A549 treated with ZK216348 at 1 μM for 4 hours (cell line): ENCODE data around the gene SH2D5. TPM values are rescaled to one million over a fixed set of nuclear protein-coding genes. Genes with fewer than 3 reads are reported as not detected.

Experiments
- total RNA-seq: library from RNA; stranded (reverse); fragments of 200-300 nt; extraction: Qiagen RNA extraction; gene quantifications from 5 replicates; pipeline ENCODE4 v1.2.3, GENCODE V29; 2022; ENCODE audit warnings: low read depth

SH2D5 gene
- total RNA-seq = 12.2 to 17.6 TPM (median 14.5 TPM) in 5 replicates

GRCh38 chr1:20732588-20733359 lies at the start of gene SH2D5:
Gene SH2D5, minus strand, starts transcription at chr1:20732703. Its CDS starts 4,659 bp downstream, at chr1:20728044.

GRCh38 chr1:20717452-20718342 lies 14.8 kb downstream of the SH2D5 start, which contains the start of gene KIF17:
Gene KIF17, minus strand, starts transcription at chr1:20718007. Its CDS starts 301 bp downstream, at chr1:20717706.

Other genes with a start within 250 kb of the SH2D5 start
- gene CAMK2N1, start 246.5 kb downstream of the SH2D5 start, total RNA-seq = 35.3 to 76.5 TPM (median 64.3 TPM) in 5 replicates
- gene MUL1, start 224.6 kb downstream of the SH2D5 start, total RNA-seq = 29.8 to 44.9 TPM (median 41.9 TPM) in 5 replicates
- 2.3 to 6.5 TPM (median 4.9 TPM) in 5 replicates for gene FAM43B, start 180.1 kb downstream of the SH2D5 start, total RNA-seq
- 29.6 to 46.1 TPM (median 35.1 TPM) in 5 replicates for gene CDA, start 143.6 kb downstream of the SH2D5 start, total RNA-seq
- 21.9 to 42.7 TPM (median 37.3 TPM) in 5 replicates for gene PINK1, start 99.2 kb downstream of the SH2D5 start, total RNA-seq
- gene DDOST, start 71.3 kb downstream of the SH2D5 start, total RNA-seq = 159 to 213 TPM (median 204 TPM) in 5 replicates
- gene KIF17, start 14.7 kb downstream of the SH2D5 start, total RNA-seq = 1.4 to 2.5 TPM (median 2.0 TPM) in 5 replicates
- gene HP1BP3, start 54.6 kb upstream of the SH2D5 start, total RNA-seq = 104 to 163 TPM (median 119 TPM) in 5 replicates